GM19240 (cell line): ENCODE results near the gene SGK1.
"Not testable (repeated sequence)": the region's sequence is repeated elsewhere in the genome, so short reads cannot be mapped to it uniquely, and the experiment has no call there.

Experiments
- DNase-seq: peaks from one replicate; pipeline ENCODE4 v3.0.0; 2011; ENCODE audit warnings: low spot score; ENCODE audit not compliant: insufficient read length

The SGK1 gene

DNA sequence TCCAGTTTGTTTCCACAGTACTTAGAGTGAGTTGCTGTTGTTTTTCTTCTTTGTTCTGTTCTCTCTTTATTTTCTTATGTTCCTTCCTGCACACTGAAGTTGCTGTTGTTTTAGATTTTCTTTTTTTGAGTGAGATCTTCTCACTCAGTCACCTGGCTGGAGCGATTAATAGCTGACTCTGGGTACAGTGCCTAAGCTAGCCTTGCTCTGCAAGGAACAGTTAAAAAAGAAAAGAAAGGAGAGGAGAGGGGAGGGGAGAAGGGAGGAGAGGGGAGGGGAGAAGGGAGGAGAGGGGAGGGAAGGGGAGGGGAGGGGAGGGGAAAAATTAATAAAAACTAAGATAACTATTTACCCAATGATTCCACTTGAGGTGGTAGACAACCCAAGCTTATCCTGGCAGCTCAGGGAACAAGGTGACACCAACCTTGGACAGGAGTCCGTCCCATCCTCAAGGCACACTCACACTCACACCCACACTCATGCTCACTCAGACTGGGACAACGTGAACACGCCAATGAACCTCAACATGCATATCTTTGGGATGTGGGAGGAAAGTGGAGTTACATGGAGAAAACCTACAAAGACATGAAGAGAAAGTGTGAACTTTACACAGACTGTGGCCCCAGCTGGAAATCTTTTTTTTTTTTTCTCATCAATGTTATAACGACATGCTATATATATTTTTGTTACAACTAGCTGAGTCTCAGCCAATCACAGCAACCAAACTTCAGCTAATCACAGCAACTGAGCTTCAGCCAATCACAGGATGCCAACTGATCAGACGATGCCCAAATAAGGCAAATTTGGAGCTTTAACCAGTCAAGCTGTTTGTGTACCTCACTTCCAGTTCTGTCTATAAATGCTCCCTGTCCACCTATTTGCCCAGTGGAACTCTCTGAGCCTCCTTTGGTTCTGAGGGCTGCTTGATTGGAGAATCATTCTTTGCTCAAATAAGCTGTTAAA is 124.1 kb downstream of the SGK1 start:
- no peak for DNase-seq

DNA sequence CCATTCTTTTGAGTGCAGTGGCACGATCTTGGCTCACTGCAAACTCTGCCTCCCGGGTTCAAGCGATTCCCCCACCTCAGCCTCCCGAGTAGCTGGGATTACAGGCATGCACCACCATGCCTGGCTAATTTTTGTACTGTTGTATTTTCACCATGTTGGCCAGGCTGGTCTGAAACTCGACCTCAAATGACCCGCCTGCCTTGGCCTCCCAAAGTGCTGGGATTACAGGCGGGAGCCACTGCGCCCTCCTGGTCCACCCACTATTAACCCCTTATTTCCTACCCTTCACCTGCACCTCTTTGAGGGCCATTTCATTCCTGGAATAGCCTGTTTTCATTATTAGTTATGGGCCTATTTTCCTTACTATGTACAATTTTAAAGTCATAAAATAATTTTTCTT is 125.3 kb downstream of the SGK1 start:
- DNase-seq = not testable (repeated sequence)

GRCh38 chr6:134190883-134191282 is 127.0 kb downstream of the SGK1 start:
- DNase-seq = no peak

DNA sequence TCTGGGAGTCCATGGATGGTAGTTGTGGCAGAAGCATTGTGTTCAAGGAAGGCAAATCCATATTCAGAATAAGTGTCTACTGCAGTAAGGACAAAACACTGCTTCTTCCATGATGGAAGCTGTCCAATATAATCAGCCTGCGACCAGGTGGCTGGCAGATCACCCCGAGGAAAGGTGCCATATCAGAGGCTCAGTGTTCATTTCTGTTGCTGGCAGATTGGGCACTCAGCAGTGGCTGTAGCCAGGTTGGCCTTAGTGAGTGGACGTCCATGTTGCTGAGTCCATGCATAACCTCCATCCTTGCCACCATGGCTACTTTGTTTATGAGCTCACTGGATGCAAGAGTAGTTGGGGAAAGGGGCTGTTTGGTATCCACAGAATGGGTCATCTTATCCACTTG is 130.2 kb downstream of the SGK1 start:
- DNase-seq = no peak

- DNase-seq = no peak
These were observed 130.8 kb downstream of the SGK1 start for GRCh38 chr6:134187154-134187553.

- DNase-seq = no peak
These were observed 131.6 kb downstream of the SGK1 start for GRCh38 chr6:134186355-134186754.

DNA sequence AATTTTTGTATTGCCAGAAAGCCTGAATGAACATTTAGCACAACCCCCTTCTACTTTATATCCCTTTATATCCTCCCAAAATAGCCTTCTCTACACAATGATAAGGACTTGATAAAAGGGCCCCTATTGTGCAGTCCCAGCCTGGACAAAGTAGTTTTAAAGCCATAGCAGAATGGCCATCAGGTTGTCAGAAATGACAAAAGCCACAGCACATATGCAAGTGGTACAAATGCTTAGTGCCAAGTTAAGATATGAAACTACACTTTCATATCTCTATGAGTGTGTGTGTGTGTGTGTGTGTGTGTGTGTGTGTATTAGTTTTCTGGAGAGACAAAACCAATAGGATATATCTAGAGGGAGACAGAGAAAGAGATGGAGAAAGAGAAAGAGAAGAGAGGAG is 132.6 kb downstream of the SGK1 start:
- no peak for DNase-seq

DNA sequence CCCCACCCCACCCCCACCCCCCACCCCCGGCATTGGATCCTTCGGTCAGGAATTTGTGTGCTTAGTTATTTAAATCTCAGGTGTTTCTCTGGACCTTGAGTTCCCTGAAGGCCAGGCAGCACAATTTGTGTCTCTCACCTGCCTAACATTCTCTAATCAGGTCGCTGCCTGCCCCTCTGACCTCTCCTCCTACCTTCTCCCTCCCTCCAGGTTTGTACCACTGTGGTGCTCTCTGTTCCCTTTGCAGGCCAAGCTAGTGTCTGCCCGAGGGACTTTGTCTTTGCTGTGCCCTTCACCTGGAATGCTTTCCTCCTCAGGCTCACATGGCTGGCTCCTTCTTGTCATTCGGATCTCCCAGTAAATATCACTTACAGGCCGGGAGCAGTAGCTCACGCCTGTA is 134.1 kb downstream of the SGK1 start:
- DNase-seq = no peak

DNA sequence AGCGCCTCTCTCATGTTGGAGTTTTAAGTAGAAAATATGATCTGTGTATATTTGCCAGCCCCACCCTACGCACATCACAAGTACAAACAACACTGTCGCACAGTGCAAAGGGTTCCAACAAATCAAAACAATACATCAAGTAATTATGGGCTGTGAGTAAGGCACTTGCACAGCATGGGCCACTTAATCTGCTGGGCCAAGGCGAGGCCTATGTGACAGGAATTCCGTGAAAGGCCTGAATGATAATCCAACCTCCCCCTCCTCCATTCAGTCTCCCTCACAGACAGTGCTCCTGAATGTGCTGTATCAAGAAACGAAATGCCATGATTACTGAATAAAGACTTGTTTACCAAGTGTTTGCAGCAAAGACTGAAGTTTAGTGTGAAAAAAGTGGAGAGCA is 135.4 kb downstream of the SGK1 start:
- DNase-seq = no peak

- DNase-seq = not testable (repeated sequence)
These were observed 136.2 kb downstream of the SGK1 start for GRCh38 chr6:134181726-134182125.

GRCh38 chr6:134181251-134181650 is 136.7 kb downstream of the SGK1 start:
- not testable (repeated sequence) for DNase-seq

DNA sequence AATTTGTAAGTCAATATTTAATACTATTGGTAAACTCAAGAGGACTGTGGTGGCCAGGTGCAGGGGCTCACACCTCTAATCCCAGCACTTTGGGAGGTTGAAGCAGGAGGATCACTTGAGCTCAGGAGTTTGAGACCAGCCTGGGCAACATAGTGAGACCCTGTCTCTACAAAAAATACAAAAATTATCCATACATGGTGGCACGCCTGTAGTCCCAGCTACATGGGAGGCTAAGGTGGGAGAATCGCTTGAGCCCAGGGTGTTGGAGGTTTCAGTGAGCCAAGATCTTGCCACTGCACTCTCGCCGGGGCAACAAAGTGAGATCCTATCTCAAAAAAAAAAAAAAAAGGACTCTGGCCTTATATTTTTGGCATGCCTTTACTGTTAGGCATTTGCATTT is 137.4 kb downstream of the SGK1 start:
- DNase-seq = not testable (repeated sequence)

- DNase-seq = no peak
These were observed 139.5 kb downstream of the SGK1 start for GRCh38 chr6:134178161-134179044.

GRCh38 chr6:134177753-134178160 is 140.2 kb downstream of the SGK1 start:
- no peak for DNase-seq

DNA sequence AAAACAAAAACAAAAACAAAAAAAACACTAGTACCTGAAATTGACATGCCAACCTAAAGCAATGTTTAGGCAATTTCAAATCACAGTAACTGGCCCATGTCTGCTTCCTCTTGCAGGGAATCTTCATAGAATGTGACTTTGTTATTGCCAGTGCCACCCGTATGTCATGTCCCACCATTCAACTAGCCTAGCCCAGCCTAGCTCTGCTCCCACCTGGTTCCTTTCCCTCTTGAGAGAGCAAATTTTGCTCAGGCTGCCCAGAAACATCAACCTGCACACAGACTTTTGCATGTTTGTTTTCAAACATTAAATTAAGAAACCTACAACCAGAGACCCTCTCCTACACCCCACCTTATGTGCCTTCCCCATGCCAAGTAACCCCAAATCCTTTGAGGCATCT is 140.7 kb downstream of the SGK1 start:
- DNase-seq = no peak

- DNase-seq = no peak
These were observed 141.5 kb downstream of the SGK1 start for GRCh38 chr6:134176264-134176975.

DNA sequence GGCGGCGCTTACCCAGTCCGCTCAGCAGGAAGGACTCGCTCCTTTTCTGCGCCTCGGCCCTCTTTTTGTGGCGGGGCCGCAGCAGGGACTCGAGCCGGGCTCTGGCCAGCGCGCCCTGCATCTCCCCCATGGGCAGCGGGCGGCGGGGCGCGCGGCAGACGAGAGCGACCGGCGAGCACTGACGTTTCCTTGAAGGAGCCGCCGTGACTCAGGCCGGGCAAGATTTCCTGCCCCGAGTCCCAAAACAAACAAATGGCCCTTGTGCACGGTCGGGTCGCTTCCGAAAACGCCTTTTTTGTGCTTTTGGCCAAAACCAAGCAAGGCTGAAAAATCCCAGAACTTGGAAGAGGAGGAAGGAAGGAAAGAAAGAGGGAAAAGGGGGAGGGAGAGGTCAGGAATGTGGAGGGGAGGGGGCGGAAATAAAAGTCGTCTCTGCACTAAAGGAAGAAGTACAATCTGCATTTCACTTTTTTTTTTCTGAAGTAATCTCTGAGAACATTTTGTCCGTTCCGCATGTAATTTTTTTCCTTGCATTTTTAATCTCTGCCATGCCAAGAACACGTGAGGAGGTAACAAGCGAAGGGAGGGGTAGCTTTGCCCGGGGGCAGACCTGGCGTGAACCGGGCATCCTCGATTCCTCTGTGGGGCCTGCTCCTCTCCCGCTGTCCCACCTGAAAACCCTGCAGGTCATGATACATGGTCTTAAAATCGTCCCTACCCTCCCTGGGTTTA is 142.2 kb downstream of the SGK1 start:
- DNase-seq = no peak

DNA sequence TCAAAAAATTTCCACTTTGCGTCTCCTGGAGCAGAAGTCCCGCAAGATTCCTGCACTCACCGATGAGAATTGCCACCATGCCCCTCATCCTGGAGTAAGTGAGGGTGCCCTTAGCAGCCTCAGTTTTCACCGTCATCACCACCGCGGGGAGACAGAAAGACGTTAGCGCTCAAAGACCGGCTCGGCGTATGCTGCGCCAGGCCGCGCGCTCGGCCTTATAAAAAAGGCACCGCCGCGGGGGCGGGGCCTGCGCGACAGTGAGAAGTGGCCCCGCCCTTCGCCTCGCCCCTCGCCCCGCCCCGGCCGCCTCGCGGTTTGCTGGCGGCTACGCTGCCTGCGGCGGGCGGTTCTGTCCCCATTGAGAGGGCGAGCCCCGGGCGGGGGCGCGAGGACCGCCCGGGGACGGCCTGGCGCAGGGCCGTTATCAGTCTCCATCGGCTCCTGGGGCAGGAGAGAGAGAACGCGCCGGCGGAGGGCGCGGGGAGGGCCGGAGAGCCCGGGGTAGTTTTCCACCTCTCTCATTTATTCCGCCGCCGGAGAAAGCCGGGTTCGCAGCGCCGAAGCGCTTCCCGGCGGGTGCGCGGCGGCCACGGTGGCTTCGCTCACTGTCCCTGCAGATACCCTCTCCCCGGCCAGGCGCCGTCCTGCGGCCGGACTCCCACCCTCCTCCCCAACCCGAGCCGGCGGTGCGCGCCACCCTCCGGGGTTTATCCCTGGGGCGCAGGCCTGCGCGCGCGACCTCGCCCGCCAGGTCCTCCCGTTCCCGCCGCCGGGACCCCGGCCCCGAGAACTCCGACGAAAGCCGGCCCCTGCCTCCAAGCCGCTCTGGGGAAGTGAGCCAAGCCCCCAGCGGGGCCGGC is 143.0 kb downstream of the SGK1 start:
- DNase-seq = peak; percentile 64

GRCh38 chr6:134173936-134174671 is 143.8 kb downstream of the SGK1 start:
- DNase-seq = peak; percentile 48
